NT2/D1 (cell line): ENCODE data around the gene APOL6.

Source experiments
- DNase-seq: peaks from one replicate; pipeline ENCODE4 v3.0.0-alpha.2; 2011; ENCODE audit warnings: low read depth, low spot score
- H3K27me3 ChIP-seq: 2 replicates; pipeline ENCODE4 v1.6.0; 2011; ENCODE audit warnings: mild to moderate bottlenecking; ENCODE audit not compliant: insufficient read length, insufficient read depth
- H3K36me3 ChIP-seq: 2 replicates; pipeline ENCODE4 v1.6.1; 2011; ENCODE audit warnings: mild to moderate bottlenecking, low read length, mixed read lengths; ENCODE audit not compliant: insufficient read depth, insufficient read length
- H3K4me1 ChIP-seq: 2 replicates; pipeline ENCODE4 v1.5.1; 2011; ENCODE audit not compliant: insufficient read depth, insufficient read length
- H3K4me3 ChIP-seq: 2 replicates; pipeline ENCODE4 v1.5.1; 2011; ENCODE audit warnings: low read depth; ENCODE audit not compliant: insufficient read length
- H3K9ac ChIP-seq: 2 replicates; pipeline ENCODE4 v1.6.0; 2011; ENCODE audit warnings: low read depth; ENCODE audit not compliant: insufficient read length
- H3K9me3 ChIP-seq: 2 replicates; pipeline ENCODE4 v1.5.1; 2011; ENCODE audit warnings: mild to moderate bottlenecking, low read length; ENCODE audit not compliant: insufficient read depth
- SUZ12 ChIP-seq: IDR thresholded peaks from 2 replicates; pipeline ENCODE4 v1.6.1; 2011; ENCODE audit not compliant: insufficient read length, insufficient read depth; ENCODE audit errors: extremely low read depth
- YY1 ChIP-seq: IDR thresholded peaks from 2 replicates; pipeline ENCODE4 v1.6.1; 2011; ENCODE audit not compliant: insufficient read length, insufficient read depth
- ZNF274 ChIP-seq: IDR thresholded peaks from 2 replicates; pipeline ENCODE4 v1.6.1; 2011; ENCODE audit warnings: mild to moderate bottlenecking, low read depth, low read length

The APOL6 gene

DNA sequence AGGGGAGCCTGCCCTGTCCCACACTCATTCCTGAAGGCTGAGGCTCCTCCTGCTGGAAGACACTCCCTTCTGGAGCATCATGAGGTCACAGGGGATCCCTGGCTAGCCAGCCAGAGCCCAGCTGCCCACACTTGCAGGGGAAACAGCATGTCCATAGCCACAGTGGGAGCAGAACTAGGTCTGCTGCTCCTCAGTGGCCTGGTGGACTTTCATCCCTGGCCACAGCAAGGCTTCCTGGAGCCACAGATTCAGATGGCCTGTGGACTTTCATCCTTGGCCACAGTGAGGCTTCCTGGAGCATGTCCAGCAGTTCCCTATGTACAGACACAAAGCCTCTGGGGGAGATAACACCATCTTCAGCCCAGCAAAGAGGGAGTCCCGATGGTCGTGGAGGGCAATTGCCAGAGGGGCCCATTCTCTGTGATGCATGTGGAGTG lies 5.9 kb upstream of the APOL6 start:
- H3K4me1 ChIP-seq, result peaks cover 7% of the 10 kb centered on the region
- H3K9ac ChIP-seq, result no peak overlapping the region
- no peak for DNase-seq
- H3K4me3 ChIP-seq, result no peak overlapping the region
- no peaks in the 10 kb centered on the region for H3K36me3 ChIP-seq
- TF ChIP-seq SUZ12, result no peak
- no peak for TF ChIP-seq ZNF274
- no peak for TF ChIP-seq YY1
- no peaks in the 10 kb centered on the region for H3K9me3 ChIP-seq
- H3K27me3 ChIP-seq, result peaks cover 3% of the 10 kb centered on the region

DNA sequence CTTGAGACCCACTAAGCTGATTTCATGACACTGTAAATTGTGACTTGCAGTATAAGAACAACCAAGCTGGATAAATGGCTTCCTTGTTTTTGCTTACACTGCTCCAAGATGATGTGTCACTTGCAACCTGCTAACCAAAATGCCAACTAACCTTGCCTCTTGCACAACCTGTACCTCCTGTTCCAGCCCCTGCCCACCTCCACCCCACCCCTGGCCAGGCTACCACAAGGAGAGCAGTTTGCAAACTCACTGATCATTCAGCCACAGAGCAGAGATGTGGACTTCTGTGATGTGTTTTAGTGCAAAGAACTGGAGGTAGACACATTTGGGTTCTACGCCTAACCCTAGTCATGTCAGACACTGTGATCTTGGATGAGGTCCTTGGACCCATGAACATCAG lies 4.3 kb upstream of the APOL6 start:
- Histone ChIP-seq H3K9me3 (no peaks in the 10 kb centered on the region), H3K36me3 (no peaks in the 10 kb centered on the region), H3K4me3 (no peak overlapping the region), H3K4me1 (peaks cover 2% of the 10 kb centered on the region), H3K9ac (no peak overlapping the region), H3K27me3 (peaks cover 3% of the 10 kb centered on the region)
- TF ChIP-seq YY1, result no peak
- TF ChIP-seq SUZ12, result no peak
- TF ChIP-seq ZNF274, result no peak
- no peak for DNase-seq

DNA sequence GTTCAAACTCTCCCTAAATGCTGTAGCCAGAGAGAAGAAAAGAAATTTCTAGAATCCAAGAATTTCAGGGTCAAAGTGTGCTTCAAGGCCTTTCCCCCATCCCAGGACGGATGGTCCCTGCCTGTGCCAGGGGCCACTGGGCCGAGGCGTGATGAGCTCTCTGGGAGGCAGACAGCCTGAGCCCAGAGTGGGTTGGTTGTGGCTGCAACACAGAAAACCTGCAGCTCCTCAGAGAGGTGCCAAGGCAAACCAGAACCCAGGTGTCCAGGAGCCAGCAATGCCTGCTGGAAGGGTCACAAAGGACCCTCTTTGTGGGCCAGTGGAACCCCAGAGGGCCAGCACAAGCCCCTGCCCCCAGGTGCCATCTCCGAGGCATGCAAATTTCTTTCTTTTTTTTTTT lies 2.6 kb upstream of the APOL6 start:
- Histone ChIP-seq H3K36me3 (no peaks in the 10 kb centered on the region), H3K9ac (no peak overlapping the region), H3K4me3 (no peak overlapping the region), H3K4me1 (peaks cover 2% of the 10 kb centered on the region), H3K9me3 (no peaks in the 10 kb centered on the region), H3K27me3 (peaks cover 3% of the 10 kb centered on the region)
- no peak for DNase-seq
- TF ChIP-seq YY1 (no peak), ZNF274 (no peak), SUZ12 (no peak)

DNA sequence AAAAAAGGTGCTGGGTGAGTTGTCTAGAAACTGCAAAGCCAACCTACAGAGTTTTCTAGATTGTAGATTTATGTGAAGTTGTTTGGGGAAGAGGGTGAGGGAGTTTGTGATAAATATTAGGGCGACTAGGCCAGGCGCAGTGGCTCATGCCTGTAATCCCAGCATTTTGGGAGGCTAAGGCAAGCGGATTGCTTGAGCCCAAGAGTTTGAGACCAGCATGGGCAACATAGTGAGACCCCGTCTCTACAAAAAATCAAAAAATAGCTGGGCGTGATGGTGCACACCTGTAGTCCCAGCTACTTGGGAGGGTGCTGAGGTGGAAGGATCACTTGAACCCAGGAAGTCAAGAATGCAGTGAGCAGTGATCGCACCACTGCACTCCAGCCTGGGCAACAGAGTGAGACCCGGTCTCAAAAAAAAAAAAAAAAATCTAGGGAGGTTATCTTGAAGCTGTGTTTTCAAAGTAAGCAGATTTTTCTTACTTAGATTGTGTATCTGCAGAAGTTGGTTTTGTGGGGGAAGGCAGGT lies 844 bp downstream of the APOL6 start:
- Histone ChIP-seq H3K4me3 (no peak overlapping the region), H3K36me3 (no peaks in the 10 kb centered on the region), H3K27me3 (peaks cover 3% of the 10 kb centered on the region), H3K9me3 (no peaks in the 10 kb centered on the region), H3K4me1 (peaks cover 2% of the 10 kb centered on the region), H3K9ac (no peak overlapping the region)
- TF ChIP-seq SUZ12 (no peak), ZNF274 (no peak), YY1 (no peak)
- no peak for DNase-seq

DNA sequence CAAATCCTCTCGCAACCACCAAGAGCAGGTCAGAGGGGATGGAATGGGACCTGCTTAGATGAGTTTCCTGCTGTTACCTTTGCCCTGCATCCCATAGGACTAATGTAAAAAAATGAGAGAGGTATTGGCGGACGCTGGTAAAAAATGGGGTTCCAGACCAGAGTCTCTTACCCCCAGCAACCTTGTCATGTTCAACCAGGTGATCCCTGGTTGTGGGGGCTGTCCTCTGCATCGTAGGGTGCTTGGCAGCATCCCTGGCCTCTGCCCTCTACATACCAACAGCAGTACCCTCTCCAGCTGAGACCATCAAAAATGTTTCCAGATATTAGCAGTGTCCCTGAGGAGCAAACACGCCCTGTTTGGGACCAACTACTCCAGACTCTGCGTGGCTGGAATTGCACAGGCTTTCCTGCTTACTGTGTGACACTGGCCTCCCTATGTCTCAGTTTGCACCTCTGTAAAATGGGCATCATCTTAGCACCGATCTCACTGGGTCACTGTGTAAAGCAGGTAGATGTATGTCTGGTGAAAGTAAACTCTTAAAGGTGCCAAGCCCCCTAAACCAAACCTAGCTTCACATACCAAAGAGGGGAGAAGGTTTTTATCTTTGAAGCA lies 1.5 kb downstream of the APOL6 start:
- Histone ChIP-seq H3K27me3 (peaks cover 3% of the 10 kb centered on the region), H3K4me1 (peaks cover 2% of the 10 kb centered on the region), H3K4me3 (no peak overlapping the region), H3K36me3 (no peaks in the 10 kb centered on the region), H3K9ac (no peak overlapping the region), H3K9me3 (no peaks in the 10 kb centered on the region)
- no peak for DNase-seq
- TF ChIP-seq ZNF274 (no peak), SUZ12 (no peak), YY1 (no peak)

DNA sequence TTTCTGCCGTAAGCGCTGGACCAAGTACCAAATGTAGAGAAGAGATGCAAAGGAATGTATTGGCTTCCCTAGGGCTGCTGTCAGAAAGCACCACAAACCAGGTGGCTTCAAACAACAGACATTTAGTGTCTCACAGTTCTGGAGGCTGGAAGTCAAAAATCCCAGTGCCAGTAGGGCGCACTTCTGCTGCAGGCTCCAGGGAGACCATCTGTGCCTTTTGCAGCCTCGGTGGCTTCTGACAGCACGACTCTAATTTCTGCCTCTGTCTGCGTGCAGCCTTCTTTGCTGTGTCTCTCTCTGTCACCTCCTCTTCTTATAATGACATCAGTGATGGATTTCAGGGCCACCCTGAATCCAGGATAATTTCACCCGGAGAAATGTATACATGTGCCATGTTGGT lies 2.8 kb downstream of the APOL6 start:
- no peak for TF ChIP-seq YY1
- no peak for TF ChIP-seq ZNF274
- TF ChIP-seq SUZ12, result no peak
- Histone ChIP-seq H3K36me3 (no peaks in the 10 kb centered on the region), H3K4me3 (no peak overlapping the region), H3K9me3 (no peaks in the 10 kb centered on the region), H3K27me3 (peaks cover 3% of the 10 kb centered on the region), H3K4me1 (peaks cover 2% of the 10 kb centered on the region), H3K9ac (no peak overlapping the region)
- no peak for DNase-seq

DNA sequence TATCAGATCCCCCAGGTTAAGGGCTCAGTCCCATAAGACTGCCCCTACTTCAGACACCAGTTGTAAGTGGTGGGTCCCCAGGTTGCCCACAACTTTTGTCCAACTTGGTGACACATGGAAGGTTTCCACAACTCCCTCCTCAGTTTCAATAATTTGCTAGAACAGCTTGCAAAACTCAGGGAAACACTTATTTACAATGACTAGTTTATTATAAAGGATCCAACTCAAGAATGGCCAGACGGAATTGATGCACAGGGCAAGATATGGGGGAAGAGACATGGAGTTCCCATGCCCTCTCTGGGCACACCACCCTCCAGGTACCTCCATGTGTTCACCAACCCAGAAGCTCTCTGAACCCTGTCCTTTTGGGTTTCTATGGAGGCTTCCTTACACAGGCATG lies 5.6 kb downstream of the APOL6 start:
- no peaks in the 10 kb centered on the region for H3K36me3 ChIP-seq
- no peak for TF ChIP-seq ZNF274
- no peak overlapping the region for H3K4me3 ChIP-seq
- H3K9ac ChIP-seq, result no peak overlapping the region
- H3K27me3 ChIP-seq, result no peaks in the 10 kb centered on the region
- no peak for DNase-seq
- H3K4me1 ChIP-seq, result no peaks in the 10 kb centered on the region
- 0 out of 2 replicates have a peak, but pooled peaks cover 2% of the 10 kb centered on the region for H3K9me3 ChIP-seq
